ENCODE measurements around the gene SLC66A1.

DNA sequence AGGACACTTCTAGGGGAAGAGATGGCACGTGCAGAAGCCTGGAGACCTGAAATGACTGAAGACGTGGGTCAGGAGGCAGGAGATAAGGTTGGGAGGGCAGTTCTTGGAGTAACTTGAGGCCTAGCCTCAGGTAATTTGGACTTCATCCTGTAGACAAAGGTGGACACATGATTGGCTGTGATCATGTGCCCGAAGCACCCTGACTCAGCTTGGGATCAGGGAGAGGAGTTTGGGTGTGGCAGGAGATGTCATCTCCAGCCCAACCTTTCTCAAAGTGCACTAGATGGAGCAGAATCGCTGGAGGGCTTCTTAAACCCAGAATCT lies 1.5 kb downstream of the SLC66A1 start:
- TF ChIP-seq EZH2 (IDR thresholded peaks at IDR 0.05) (no peak), EZH2phosphoT487 (IDR thresholded peaks at IDR 0.05) (no peak)
- TF ChIP-seq, protein P1, sequence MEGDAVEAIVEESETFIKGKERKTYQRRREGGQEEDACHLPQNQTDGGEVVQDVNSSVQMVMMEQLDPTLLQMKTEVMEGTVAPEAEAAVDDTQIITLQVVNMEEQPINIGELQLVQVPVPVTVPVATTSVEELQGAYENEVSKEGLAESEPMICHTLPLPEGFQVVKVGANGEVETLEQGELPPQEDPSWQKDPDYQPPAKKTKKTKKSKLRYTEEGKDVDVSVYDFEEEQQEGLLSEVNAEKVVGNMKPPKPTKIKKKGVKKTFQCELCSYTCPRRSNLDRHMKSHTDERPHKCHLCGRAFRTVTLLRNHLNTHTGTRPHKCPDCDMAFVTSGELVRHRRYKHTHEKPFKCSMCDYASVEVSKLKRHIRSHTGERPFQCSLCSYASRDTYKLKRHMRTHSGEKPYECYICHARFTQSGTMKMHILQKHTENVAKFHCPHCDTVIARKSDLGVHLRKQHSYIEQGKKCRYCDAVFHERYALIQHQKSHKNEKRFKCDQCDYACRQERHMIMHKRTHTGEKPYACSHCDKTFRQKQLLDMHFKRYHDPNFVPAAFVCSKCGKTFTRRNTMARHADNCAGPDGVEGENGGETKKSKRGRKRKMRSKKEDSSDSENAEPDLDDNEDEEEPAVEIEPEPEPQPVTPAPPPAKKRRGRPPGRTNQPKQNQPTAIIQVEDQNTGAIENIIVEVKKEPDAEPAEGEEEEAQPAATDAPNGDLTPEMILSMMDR (IDR thresholded peaks at IDR 0.05), result no peak
